T-helper 9 cell (primary cell): ENCODE data around the gene SH3D21.

Source experiments
- DNase-seq: peaks from one replicate; pipeline ENCODE4 v3.0.0-alpha.2; 2020

Gene SH3D21

GRCh38 chr1:36359911-36360550, 53.9 kb downstream of the SH3D21 start:
- no peak for DNase-seq

DNA sequence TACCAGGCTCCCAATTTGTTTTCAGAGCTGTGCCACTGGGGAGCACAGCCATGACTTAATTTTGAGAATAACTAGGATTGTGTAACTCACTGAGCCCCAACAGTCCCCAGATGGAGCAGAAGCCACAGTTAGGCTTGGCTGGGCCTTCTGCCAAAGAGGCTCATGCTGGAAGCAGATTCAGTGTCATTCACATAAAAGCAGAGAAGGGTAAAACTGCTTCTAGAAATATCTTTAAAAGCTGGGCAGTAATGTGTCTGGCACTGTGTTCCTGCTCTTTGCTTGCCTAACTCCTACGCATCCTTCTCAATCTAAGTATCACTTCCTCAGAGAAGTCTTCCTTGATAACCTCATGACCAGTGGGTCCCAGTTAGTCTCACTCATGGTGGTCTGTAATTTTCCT, 59.2 kb downstream of the SH3D21 start:
- no peak for DNase-seq

- peak; percentile 29 for DNase-seq
Measured at GRCh38 chr1:36366091-36366661, 60.0 kb downstream of the SH3D21 start.

DNA sequence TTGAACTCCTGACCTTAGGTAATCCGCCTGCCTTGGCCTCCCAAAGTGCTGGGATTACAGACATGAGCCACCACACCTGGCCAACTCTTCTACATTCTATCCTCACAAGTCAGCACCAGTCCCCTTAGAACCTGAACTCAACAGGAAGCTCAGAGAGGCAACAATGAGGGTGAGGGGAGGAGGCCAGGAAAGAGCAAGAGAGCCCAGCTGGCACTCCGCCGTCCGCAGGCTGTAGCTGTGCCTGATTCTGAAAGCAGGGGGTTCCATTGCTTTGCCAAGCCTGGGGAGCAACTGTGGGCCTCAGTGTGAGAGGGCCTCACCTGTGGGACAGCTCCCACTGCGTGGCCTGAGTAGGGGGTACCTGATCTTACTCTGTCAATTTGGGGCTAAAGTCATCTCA, 60.9 kb downstream of the SH3D21 start:
- DNase-seq = no peak

GRCh38 chr1:36367798-36368197, 61.6 kb downstream of the SH3D21 start:
- DNase-seq = no peak

DNA sequence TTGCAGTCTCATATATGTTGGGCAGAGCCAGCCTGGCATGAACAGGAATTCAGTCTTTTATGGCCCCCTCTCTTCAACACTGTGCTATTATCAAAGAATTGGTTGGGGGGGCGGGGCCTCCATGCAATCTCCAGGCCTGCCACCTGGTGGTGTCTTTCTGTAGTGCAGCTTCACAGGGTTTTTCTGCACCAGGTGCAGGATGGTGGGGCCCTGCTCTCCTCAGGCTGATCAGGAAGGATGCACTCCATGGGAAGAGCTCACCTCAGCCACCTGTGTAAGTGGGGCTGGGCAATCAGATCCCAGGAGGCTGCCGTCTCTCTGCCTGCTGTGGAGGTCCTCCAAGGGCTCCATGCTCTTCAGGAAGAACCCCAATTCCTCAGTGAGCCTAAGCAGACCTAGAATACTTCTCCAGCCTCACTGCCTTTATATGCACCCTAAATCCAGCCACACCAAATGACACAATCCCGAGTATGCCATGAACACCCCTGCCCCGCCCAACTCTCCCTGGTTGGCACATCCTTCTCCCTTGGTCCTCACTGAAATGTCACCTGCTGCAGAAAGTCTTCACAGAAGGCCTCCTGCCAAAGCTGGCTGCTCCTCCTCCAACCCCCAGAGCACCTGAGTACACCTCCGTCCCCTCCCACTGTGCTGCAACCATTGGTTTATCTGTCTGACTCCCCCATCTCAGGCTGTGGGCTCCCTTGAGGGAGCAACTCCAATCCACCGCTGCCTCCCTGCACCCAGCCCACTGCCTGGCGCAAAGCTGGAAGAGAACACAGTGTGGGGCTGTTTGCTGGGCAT, 63.1 kb downstream of the SH3D21 start:
- DNase-seq = peak; percentile 86
